B cell (primary cell): ENCODE data around the gene MAGI2. TPM values are rescaled to one million over a fixed set of nuclear protein-coding genes. Genes with fewer than 3 reads are reported as not detected.

Experiments used
- ATAC-seq: fragments of 200-7000 bp; cut with Tn5 transposase; one replicate; pipeline ENCODE4 v1.10.0; 2021; ENCODE audit warnings: low read depth, mild to moderate bottlenecking, moderate number of reproducible peaks, moderate library complexity
- CTCF ChIA-PET: fragments of 350-600 bp; sonication (Branson Sonifier 250); formaldehyde crosslinking; loops from one replicate; lab custom pipeline; 2021; ENCODE audit warnings: antibody characterized with exemption, inconsistent platforms; lab: Charles Lee
- POLR2A ChIA-PET: fragments of 350-600 bp; sonication (Branson Sonifier 250); formaldehyde crosslinking; loops from one replicate; lab custom pipeline; 2021; ENCODE audit warnings: antibody characterized with exemption; lab: Charles Lee
- DNase-seq: peaks from one replicate; pipeline ENCODE4 v3.0.0; 2013
- H2AFZ ChIP-seq: 2 replicates; pipeline ENCODE4 v1.6.1; 2012; ENCODE audit warnings: mild to moderate bottlenecking, low read depth, low read length; ENCODE audit not compliant: insufficient read depth, poor library complexity, severe bottlenecking
- H3K27ac ChIP-seq, 2 donors: 1 replicate in 1 of 2; 2 replicates in 1 of 2; pipeline ENCODE4 v1.5.1; 2012 to 2013; ENCODE audit warnings: low read length in 2 of 2, mild to moderate bottlenecking in 2 of 2, moderate library complexity in 1 of 2
- H3K27me3 ChIP-seq, 4 experiments: fragments of 200-600 bp in 1 of 4; sonication (generic) in 1 of 4; replicated peaks in 1 of 4; 1 replicate in 2 of 4; 2 replicates in 2 of 4; pipeline versions ENCODE4 v1.6.1 to v1.7.0; 2013 to 2016; ENCODE audit warnings: low read length in 3 of 4, mild to moderate bottlenecking in 2 of 4, mixed read lengths in 1 of 4, moderate library complexity in 1 of 4; ENCODE audit not compliant: insufficient read depth in 4 of 4, control insufficient read depth in 3 of 4; ENCODE audit errors: control extremely low read depth in 1 of 4
- H3K36me3 ChIP-seq, 2 experiments: replicated peaks in 1 of 2; 1 replicate in 1 of 2; 2 replicates in 1 of 2; pipeline versions ENCODE4 v1.6.1 to v1.7.1; 2013; ENCODE audit warnings: low read length in 1 of 2; ENCODE audit not compliant: insufficient read depth in 2 of 2, control insufficient read depth in 1 of 2; ENCODE audit errors: control extremely low read depth in 1 of 2, extremely low read depth in 1 of 2
- H3K4me1 ChIP-seq, 2 donors: fragments of 200-600 bp in 1 of 2; sonication (generic) in 1 of 2; 1 replicate in 1 of 2; 2 replicates in 1 of 2; pipeline versions ENCODE4 v1.5.1 to v1.6.1; 2013 to 2017; ENCODE audit warnings: low read length in 2 of 2; ENCODE audit not compliant: control insufficient read depth in 2 of 2, insufficient read depth in 2 of 2
- H3K4me2 ChIP-seq: replicated peaks from 2 replicates; pipeline ENCODE3; 2012; ENCODE audit warnings: mild to moderate bottlenecking, low read depth, low read length; ENCODE audit not compliant: poor library complexity, severe bottlenecking
- H3K4me3 ChIP-seq, 5 experiments: fragments of 200-600 bp in 1 of 5; sonication (generic) in 1 of 5; 1 replicate in 3 of 5; 2 replicates in 2 of 5; pipeline versions ENCODE4 v1.5.1 to v1.7.0; 2011 to 2016; ENCODE audit warnings: low read length in 4 of 5, mild to moderate bottlenecking in 4 of 5, low read depth in 2 of 5, control low read depth in 1 of 5, moderate library complexity in 1 of 5; ENCODE audit not compliant: insufficient read depth in 1 of 5; ENCODE audit errors: control extremely low read depth in 1 of 5, extremely low read depth in 1 of 5
- H3K79me2 ChIP-seq: fragments of 200-600 bp; sonication (generic); one replicate; pipeline ENCODE4 v1.6.0; 2016; ENCODE audit warnings: low read length; ENCODE audit not compliant: control insufficient read depth, insufficient read depth
- H3K9ac ChIP-seq: fragments of 200-600 bp; sonication (generic); 2 replicates; pipeline ENCODE4 v1.6.1; 2017; ENCODE audit warnings: mild to moderate bottlenecking, low read length, moderate library complexity
- H3K9me3 ChIP-seq, 3 donors: one replicate each; pipeline versions ENCODE4 v1.6.1 to v1.7.1; 2013; ENCODE audit warnings: low read length in 2 of 3; ENCODE audit not compliant: control insufficient read depth in 2 of 3, insufficient read depth in 1 of 3; ENCODE audit errors: control extremely low read depth in 1 of 3
- H4K20me1 ChIP-seq: 2 replicates; pipeline ENCODE4 v1.6.0; 2012; ENCODE audit warnings: mild to moderate bottlenecking, low read length; ENCODE audit not compliant: insufficient read depth, control insufficient read depth, poor library complexity, severe bottlenecking
- H3K27ac Mint-ChIP-seq: one replicate; pipeline ENCODE4 v1.8.0; 2021; ENCODE audit warnings: mixed read lengths
- H3K27me3 Mint-ChIP-seq: one replicate; pipeline ENCODE4 v1.8.0; 2021; ENCODE audit warnings: mixed read lengths
- H3K4me1 Mint-ChIP-seq: one replicate; pipeline ENCODE4 v1.8.0; 2021; ENCODE audit warnings: mixed read lengths
- H3K4me3 Mint-ChIP-seq: one replicate; pipeline ENCODE4 v1.8.0; 2021; ENCODE audit warnings: mixed read lengths
- H3K9me3 Mint-ChIP-seq: one replicate; pipeline ENCODE4 v1.8.0; 2022; ENCODE audit warnings: mixed read lengths; ENCODE audit not compliant: insufficient read depth
- EZH2 ChIP-seq: IDR thresholded peaks from 2 replicates; pipeline ENCODE4 v1.6.1; 2012; ENCODE audit warnings: borderline replicate concordance, low read depth, mild to moderate bottlenecking, moderate library complexity, low read length; ENCODE audit not compliant: insufficient read depth, poor library complexity, severe bottlenecking
- WGBS: methylation state at CpG from one replicate; pipeline ENCODE4 v1.1.5; 2013; ENCODE audit warnings: missing lambda C conversion rate; ENCODE audit not compliant: insufficient coverage; 5-methylcytosine and 5-hydroxymethylcytosine counted together
- intact Hi-C: fragments of 100-400 bp; cut with micrococcal nuclease; formaldehyde crosslinking; loops from one replicate; pipeline ENCODE4 v1.10.0; 2022
- polyA plus RNA-seq: library from polyadenylated mRNA; depleted of rRNA; stranded (reverse); fragments of >200 nt; gene quantifications from 2 replicates; pipeline ENCODE4 v1.2.3, GENCODE V29; 2012
- total RNA-seq, 2 donors: library from RNA; stranded (reverse); fragments of 120-200 nt in 1 of 2; gene quantifications; 1 replicate in 1 of 2; 2 replicates in 1 of 2; pipeline versions ENCODE4 v1.2.3 to v1.2.4, GENCODE V29; 2013 to 2022
- TF ChIP-seq, protein P1 (sequence below): fragments of 200-600 bp; IDR thresholded peaks from one replicate; pipeline ENCODE4 v1.8.0; 2022; ENCODE audit warnings: antibody characterized with exemption, mild to moderate bottlenecking

MAGI2 gene
- total and polyA plus RNA-seq, 2 donors (not counting 1 experiment from before 2014, with no cell fraction given): 0.16 to 0.64 TPM

- ATAC-seq (no peak), DNase-seq (no peak)
- Histone ChIP-seq H2AFZ (no peak overlapping the region), H3K4me3 (no peak overlapping the region), H3K4me1 (no peaks in the 10 kb centered on the region), H4K20me1 (no peaks in the 10 kb centered on the region), H3K36me3 (no peaks in the 10 kb centered on the region), H3K4me2 (no peak overlapping the region), H3K9me3 (no peaks in the 10 kb centered on the region), H3K27me3 (no peaks in the 10 kb centered on the region), H3K9ac (no peak overlapping the region), H3K27ac (no peak overlapping the region), H3K79me2 (no peaks in the 10 kb centered on the region)
- TF ChIP-seq EZH2: no peak
- TF ChIP-seq, protein P1, sequence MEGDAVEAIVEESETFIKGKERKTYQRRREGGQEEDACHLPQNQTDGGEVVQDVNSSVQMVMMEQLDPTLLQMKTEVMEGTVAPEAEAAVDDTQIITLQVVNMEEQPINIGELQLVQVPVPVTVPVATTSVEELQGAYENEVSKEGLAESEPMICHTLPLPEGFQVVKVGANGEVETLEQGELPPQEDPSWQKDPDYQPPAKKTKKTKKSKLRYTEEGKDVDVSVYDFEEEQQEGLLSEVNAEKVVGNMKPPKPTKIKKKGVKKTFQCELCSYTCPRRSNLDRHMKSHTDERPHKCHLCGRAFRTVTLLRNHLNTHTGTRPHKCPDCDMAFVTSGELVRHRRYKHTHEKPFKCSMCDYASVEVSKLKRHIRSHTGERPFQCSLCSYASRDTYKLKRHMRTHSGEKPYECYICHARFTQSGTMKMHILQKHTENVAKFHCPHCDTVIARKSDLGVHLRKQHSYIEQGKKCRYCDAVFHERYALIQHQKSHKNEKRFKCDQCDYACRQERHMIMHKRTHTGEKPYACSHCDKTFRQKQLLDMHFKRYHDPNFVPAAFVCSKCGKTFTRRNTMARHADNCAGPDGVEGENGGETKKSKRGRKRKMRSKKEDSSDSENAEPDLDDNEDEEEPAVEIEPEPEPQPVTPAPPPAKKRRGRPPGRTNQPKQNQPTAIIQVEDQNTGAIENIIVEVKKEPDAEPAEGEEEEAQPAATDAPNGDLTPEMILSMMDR: no peak
- WGBS: 25% methylated on average over 3 of the region's 8 CpGs
- intact Hi-C loops: no loop called here
- Mint-ChIP-seq H3K27me3 (no peaks in the 10 kb centered on the region), H3K27ac (no peak overlapping the region), H3K4me3 (no peak overlapping the region), H3K9me3 (no peaks in the 10 kb centered on the region), H3K4me1 (no peaks in the 10 kb centered on the region)
- POLR2A ChIA-PET: no interaction called here
- CTCF ChIA-PET: no interaction called here
These were observed 276.5 kb downstream of the MAGI2 start for GRCh38 chr7:79176859-79177477.

DNA sequence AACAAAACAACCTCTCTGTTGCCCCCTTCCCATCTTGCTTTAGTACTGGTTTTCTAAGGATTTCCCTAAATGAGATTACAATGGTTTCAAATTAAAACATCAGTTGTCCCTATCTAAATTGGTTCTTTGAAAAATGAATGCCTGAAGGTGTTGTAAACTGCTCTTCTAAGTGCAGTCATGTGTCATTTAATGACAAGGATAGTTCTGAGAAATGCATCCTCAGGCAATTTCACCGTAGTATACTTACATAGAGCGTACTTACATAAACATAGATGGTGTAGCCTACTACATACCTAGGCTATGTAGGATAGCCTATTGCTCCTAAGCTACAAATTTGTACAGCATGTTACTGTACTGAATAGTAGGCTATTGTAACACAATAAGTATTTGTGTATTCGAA lies 278.1 kb downstream of the MAGI2 start:
- Histone ChIP-seq H3K4me3 (no peak overlapping the region), H3K9me3 (no peaks in the 10 kb centered on the region), H3K27me3 (no peaks in the 10 kb centered on the region), H3K9ac (no peak overlapping the region), H3K36me3 (no peaks in the 10 kb centered on the region), H3K4me1 (no peaks in the 10 kb centered on the region), H2AFZ (no peak overlapping the region), H4K20me1 (no peaks in the 10 kb centered on the region), H3K79me2 (no peaks in the 10 kb centered on the region), H3K4me2 (no peak overlapping the region), H3K27ac (no peak overlapping the region)
- ChIA-PET POLR2A (no interaction called here), CTCF (no interaction called here)
- Mint-ChIP-seq H3K4me1 (no peaks in the 10 kb centered on the region), H3K9me3 (no peaks in the 10 kb centered on the region), H3K27me3 (no peaks in the 10 kb centered on the region), H3K27ac (no peak overlapping the region), H3K4me3 (no peak overlapping the region)
- WGBS: no CpG with 5 or more reads among the region's 3 CpGs
- ATAC-seq (no peak), DNase-seq (no peak)
- TF ChIP-seq EZH2: no peak
- TF ChIP-seq, protein P1: no peak
- intact Hi-C loops: no loop called here
